ENCODE data around the gene ANKDD1A. TPM values are rescaled to one million over a fixed set of nuclear protein-coding genes. Genes with fewer than 3 reads are reported as not detected.

Gene ANKDD1A
- total RNA-seq, 4 donors from 2014 or later = 5.1 to 11.9 (median 6.3) TPM

- no peaks in the 10 kb centered on the region for H3K36me3 ChIP-seq
- no peak overlapping the region for H3K27ac ChIP-seq
- no peaks in the 10 kb centered on the region for H3K27me3 ChIP-seq
- DNase-seq = no peak
- WGBS, 2 donors = 92 to 100% methylated on average over 1 to 8 of the region's 9 CpGs
- TF ChIP-seq, protein P1, sequence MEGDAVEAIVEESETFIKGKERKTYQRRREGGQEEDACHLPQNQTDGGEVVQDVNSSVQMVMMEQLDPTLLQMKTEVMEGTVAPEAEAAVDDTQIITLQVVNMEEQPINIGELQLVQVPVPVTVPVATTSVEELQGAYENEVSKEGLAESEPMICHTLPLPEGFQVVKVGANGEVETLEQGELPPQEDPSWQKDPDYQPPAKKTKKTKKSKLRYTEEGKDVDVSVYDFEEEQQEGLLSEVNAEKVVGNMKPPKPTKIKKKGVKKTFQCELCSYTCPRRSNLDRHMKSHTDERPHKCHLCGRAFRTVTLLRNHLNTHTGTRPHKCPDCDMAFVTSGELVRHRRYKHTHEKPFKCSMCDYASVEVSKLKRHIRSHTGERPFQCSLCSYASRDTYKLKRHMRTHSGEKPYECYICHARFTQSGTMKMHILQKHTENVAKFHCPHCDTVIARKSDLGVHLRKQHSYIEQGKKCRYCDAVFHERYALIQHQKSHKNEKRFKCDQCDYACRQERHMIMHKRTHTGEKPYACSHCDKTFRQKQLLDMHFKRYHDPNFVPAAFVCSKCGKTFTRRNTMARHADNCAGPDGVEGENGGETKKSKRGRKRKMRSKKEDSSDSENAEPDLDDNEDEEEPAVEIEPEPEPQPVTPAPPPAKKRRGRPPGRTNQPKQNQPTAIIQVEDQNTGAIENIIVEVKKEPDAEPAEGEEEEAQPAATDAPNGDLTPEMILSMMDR (IDR thresholded peaks at IDR 0.05) = no peak
- TF ChIP-seq POLR2A (IDR thresholded peaks at IDR 0.05) = no peak
- H3K9me3 ChIP-seq = no peaks in the 10 kb centered on the region
- H3K4me1 ChIP-seq = peaks cover 0 to 9% of the 10 kb centered on the region in 2 donors
- intact Hi-C loops (cut with DNase I) = no loop called here
- no peak overlapping the region for H3K4me3 ChIP-seq (replicated peaks in 1 of 3)
These were observed 5.5 kb downstream of the ANKDD1A start for GRCh38 chr15:64917211-64917610.

- intact Hi-C loops (cut with DNase I) = no loop called here
- no peak for TF ChIP-seq POLR2A (IDR thresholded peaks at IDR 0.05)
- TF ChIP-seq, protein P1 (IDR thresholded peaks at IDR 0.05) = no peak
- Histone ChIP-seq H3K27me3 (no peaks in the 10 kb centered on the region), H3K4me1 (peaks cover 0 to 11% of the 10 kb centered on the region in 2 donors), H3K4me3 (replicated peaks in 1 of 3) (no peak overlapping the region), H3K36me3 (no peaks in the 10 kb centered on the region), H3K9me3 (no peaks in the 10 kb centered on the region), H3K27ac (no peak overlapping the region)
- WGBS, 2 donors = 97 to 98% methylated on average over 4 of the region's 4 CpGs
- DNase-seq = no peak
These were observed 8.0 kb downstream of the ANKDD1A start for GRCh38 chr15:64919721-64920120.

- H3K4me3 ChIP-seq (replicated peaks in 1 of 3) = no peak overlapping the region
- H3K36me3 ChIP-seq = no peaks in the 10 kb centered on the region
- DNase-seq = peak; percentile 28 to 42
- intact Hi-C loops (cut with DNase I) = no loop called here
- H3K27ac ChIP-seq = peak overlapping the region in 1 of 3 donors; percentile 46
- H3K4me1 ChIP-seq = peaks cover 0 to 11% of the 10 kb centered on the region in 2 donors
- WGBS, 2 donors = 46 to 61% methylated on average over 5 to 6 of the region's 6 CpGs
- TF ChIP-seq POLR2A (IDR thresholded peaks at IDR 0.05) = no peak
- TF ChIP-seq, protein P1 (IDR thresholded peaks at IDR 0.05) = no peak
- no peaks in the 10 kb centered on the region for H3K9me3 ChIP-seq
- no peaks in the 10 kb centered on the region for H3K27me3 ChIP-seq
These were observed 10.0 kb downstream of the ANKDD1A start for GRCh38 chr15:64921711-64922110.

DNA sequence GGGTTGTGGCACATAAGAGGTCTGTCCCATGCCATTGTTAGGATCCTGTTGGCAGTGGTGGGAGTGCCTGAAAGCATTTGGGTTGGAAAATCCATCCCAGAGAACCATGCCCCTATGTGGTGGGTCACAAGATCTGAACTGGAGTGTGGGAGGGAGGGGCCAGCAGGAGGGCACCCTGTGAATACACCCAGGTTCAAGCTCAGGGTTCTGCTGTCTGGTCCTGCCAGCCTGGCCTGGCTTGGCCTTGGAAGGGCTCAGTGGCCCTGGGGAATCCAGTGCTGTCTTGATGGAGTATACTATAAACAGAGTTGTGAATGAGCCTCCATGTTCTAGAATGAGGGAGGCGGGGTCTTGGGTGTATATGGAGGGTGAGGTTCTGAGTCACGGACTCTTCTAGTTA lies 11.8 kb downstream of the ANKDD1A start:
- intact Hi-C loops (cut with DNase I) = no loop called here
- DNase-seq = no peak
- no peak overlapping the region for H3K27ac ChIP-seq

More for the DNA sequence above, 11.8 kb downstream of the ANKDD1A start:
- no peak overlapping the region for H3K4me3 ChIP-seq (replicated peaks in 1 of 3)
- no peak for TF ChIP-seq POLR2A (IDR thresholded peaks at IDR 0.05)
- TF ChIP-seq, protein P1 (IDR thresholded peaks at IDR 0.05) = no peak
- WGBS, 2 donors = 96 to 100% methylated on average over 2 of the region's 2 CpGs
- H3K9me3 ChIP-seq = no peaks in the 10 kb centered on the region
- H3K4me1 ChIP-seq = peaks cover 4 to 18% of the 10 kb centered on the region in 2 donors
- H3K27me3 ChIP-seq = no peaks in the 10 kb centered on the region
- H3K36me3 ChIP-seq = no peaks in the 10 kb centered on the region
